ENCODE data around the gene DDTL. TPM values are rescaled to one million over a fixed set of nuclear protein-coding genes. Genes with fewer than 3 reads are reported as not detected.

DDTL gene
- total and polyA plus RNA-seq, 9 of the 15 experiments (the other 6 are each of a cell fraction or from before 2014, with no cell fraction given), result 0.05 to 1.7 (median 0.59) TPM; not detected in 4

DNA sequence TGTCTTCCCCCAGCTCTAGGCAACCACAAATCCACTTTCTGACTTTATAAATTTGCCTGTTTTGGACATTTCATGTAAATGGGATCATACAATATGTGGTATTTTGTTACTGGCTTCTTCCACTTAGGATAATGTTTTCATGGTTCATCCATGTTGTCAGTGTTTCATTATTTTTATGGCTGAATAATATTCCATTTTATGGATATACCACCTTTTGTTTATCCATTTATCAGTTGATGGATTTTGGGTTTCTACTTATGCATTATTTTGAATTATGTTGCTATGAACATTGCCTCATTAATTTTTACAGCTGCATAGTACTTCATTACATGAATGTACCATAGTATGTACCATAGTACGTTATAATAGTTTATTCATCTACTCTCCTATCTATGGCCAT lies 49.5 kb downstream of the DDTL start:
- ChIA-PET POLR2A (interaction anchor here (0.9 kb wide), 1 partner anchor 10 kb away, joined by 3 read pairs; no protein-coding TSS in a partner anchor), CTCF (ENCODE audit: low intra/inter-chr PET ratio) (no interaction called here)
- WGBS (ENCODE audit: insufficient coverage, low coverage, missing lambda C conversion rate), result 94% methylated on average over 1 of the region's 1 CpG
- DNase-seq (ENCODE audit: extremely low read depth in 1 of 4, low spot score in 3 of 4) (no peak), ATAC-seq (no peak), FAIRE-seq (no peak)
- H3K27me3 ChIP-seq (ENCODE audit: control insufficient read depth in 2 of 2, insufficient read depth in 2 of 2, low read length in 2 of 2), result no peaks in the 10 kb centered on the region
- peaks cover 2 to 5% of the 10 kb centered on the region in 2 experiments; a peak in 3 of 5 replicates for H3K4me1 ChIP-seq (replicated peaks in 1 of 2; ENCODE audit: control insufficient read depth in 2 of 2, insufficient read depth in 2 of 2, low read length in 2 of 2)
- no peaks in the 10 kb centered on the region for H3K9me1 ChIP-seq (ENCODE audit: control insufficient read depth, insufficient read depth, low read length)
- no peak overlapping the region for H2AFZ ChIP-seq (ENCODE audit: low read depth, low read length)
- no TSS peak for BruUV-seq (replicated peaks)
- intact Hi-C loops (cut with micrococcal nuclease), result no loop called here
- no peaks in the 10 kb centered on the region for H4K20me1 ChIP-seq (replicated peaks; ENCODE audit: control insufficient read depth, insufficient read depth, low read length)
- H3K36me3 ChIP-seq (ENCODE audit: control insufficient read depth, insufficient read depth, low read length), result peaks cover 14% of the 10 kb centered on the region; the same call in 2 of the 3 replicates
- H3K27ac ChIP-seq (ENCODE audit: extremely low read depth, low read depth, low read length), result no peak overlapping the region
- TF ChIP-seq RB1 (IDR thresholded peaks at IDR 0.05; ENCODE audit: low read depth), result no peak
- TF ChIP-seq HDAC2 (IDR thresholded peaks at IDR 0.05), result no peak
- TF ChIP-seq, protein P1, sequence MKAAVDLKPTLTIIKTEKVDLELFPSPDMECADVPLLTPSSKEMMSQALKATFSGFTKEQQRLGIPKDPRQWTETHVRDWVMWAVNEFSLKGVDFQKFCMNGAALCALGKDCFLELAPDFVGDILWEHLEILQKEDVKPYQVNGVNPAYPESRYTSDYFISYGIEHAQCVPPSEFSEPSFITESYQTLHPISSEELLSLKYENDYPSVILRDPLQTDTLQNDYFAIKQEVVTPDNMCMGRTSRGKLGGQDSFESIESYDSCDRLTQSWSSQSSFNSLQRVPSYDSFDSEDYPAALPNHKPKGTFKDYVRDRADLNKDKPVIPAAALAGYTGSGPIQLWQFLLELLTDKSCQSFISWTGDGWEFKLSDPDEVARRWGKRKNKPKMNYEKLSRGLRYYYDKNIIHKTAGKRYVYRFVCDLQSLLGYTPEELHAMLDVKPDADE (conservative IDR thresholded peaks at IDR 0.05; ENCODE audit: control insufficient read depth, low read depth, low read length), result no peak
- no peak for TF ChIP-seq ZNF444 (CRISPR knock-in tag; IDR thresholded peaks at IDR 0.05)
- no peak for TF ChIP-seq RBFOX2 (IDR thresholded peaks at IDR 0.05; ENCODE audit: low read depth, low read length)
- TF ChIP-seq, protein P2, sequence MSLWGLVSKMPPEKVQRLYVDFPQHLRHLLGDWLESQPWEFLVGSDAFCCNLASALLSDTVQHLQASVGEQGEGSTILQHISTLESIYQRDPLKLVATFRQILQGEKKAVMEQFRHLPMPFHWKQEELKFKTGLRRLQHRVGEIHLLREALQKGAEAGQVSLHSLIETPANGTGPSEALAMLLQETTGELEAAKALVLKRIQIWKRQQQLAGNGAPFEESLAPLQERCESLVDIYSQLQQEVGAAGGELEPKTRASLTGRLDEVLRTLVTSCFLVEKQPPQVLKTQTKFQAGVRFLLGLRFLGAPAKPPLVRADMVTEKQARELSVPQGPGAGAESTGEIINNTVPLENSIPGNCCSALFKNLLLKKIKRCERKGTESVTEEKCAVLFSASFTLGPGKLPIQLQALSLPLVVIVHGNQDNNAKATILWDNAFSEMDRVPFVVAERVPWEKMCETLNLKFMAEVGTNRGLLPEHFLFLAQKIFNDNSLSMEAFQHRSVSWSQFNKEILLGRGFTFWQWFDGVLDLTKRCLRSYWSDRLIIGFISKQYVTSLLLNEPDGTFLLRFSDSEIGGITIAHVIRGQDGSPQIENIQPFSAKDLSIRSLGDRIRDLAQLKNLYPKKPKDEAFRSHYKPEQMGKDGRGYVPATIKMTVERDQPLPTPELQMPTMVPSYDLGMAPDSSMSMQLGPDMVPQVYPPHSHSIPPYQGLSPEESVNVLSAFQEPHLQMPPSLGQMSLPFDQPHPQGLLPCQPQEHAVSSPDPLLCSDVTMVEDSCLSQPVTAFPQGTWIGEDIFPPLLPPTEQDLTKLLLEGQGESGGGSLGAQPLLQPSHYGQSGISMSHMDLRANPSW (CRISPR knock-in tag; IDR thresholded peaks at IDR 0.05), result no peak
- no peak for TF ChIP-seq FOSL1 (tag; conservative IDR thresholded peaks at IDR 0.05)
- no peak for TF ChIP-seq ZNF384 (IDR thresholded peaks at IDR 0.05; ENCODE audit: low read depth, low read length)
- TF ChIP-seq SAP30 (IDR thresholded peaks at IDR 0.05; ENCODE audit: borderline replicate concordance, insufficient read depth, low read depth, low read length, poor library complexity, severe bottlenecking), result no peak
- TF ChIP-seq IFI16 (CRISPR knock-in tag; IDR thresholded peaks at IDR 0.05), result no peak
- no peak for TF ChIP-seq SAFB (IDR thresholded peaks at IDR 0.05; ENCODE audit: borderline replicate concordance, low read depth, low read length)
- TF ChIP-seq ZNF77 (CRISPR knock-in tag; IDR thresholded peaks at IDR 0.05), result no peak
- TF ChIP-seq KAT7 (CRISPR knock-in tag; IDR thresholded peaks at IDR 0.05; ENCODE audit: borderline replicate concordance), result no peak
- no peak for TF ChIP-seq ZNF717 (CRISPR knock-in tag; IDR thresholded peaks at IDR 0.05)
- no peak for TF ChIP-seq ATF1 (CRISPR knock-in tag; IDR thresholded peaks at IDR 0.05)
- no peak for TF ChIP-seq ATF1 (tag; IDR thresholded peaks at IDR 0.05)
- TF ChIP-seq ZNF699 (CRISPR knock-in tag; IDR thresholded peaks at IDR 0.05; ENCODE audit: insufficient replicate concordance), result no peak
- TF ChIP-seq ZNF121 (CRISPR knock-in tag; conservative IDR thresholded peaks at IDR 0.05), result no peak
- H3K9ac ChIP-seq (ENCODE audit: insufficient read depth in 1 of 2, low read depth in 2 of 2, low read length in 2 of 2), result no peak overlapping the region
- H3K4me2 ChIP-seq (ENCODE audit: insufficient read depth, low read length), result no peak overlapping the region
- no peaks in the 10 kb centered on the region for H3K9me3 ChIP-seq (replicated peaks; ENCODE audit: control insufficient read depth, insufficient read depth, low read depth, low read length)
- H3K79me2 ChIP-seq (ENCODE audit: control insufficient read depth, insufficient read depth, low read length), result peaks cover 90% of the 10 kb centered on the region
- H3K4me3 ChIP-seq, result no peak overlapping the region
- in situ Hi-C loops (cut with MboI), result no loop called here
